GM15510 (cell line): ENCODE results near the gene EPS8L1.

Source experiments
- POLR2A ChIP-seq: IDR thresholded peaks from 3 replicates; pipeline ENCODE4 v1.6.1; 2011; ENCODE audit warnings: borderline replicate concordance; ENCODE audit not compliant: insufficient read length; ENCODE audit errors: extremely low read depth

Gene EPS8L1

GRCh38 chr19:55070466-55071128 is 5.1 kb upstream of the EPS8L1 start:
- TF ChIP-seq POLR2A = no peak

DNA sequence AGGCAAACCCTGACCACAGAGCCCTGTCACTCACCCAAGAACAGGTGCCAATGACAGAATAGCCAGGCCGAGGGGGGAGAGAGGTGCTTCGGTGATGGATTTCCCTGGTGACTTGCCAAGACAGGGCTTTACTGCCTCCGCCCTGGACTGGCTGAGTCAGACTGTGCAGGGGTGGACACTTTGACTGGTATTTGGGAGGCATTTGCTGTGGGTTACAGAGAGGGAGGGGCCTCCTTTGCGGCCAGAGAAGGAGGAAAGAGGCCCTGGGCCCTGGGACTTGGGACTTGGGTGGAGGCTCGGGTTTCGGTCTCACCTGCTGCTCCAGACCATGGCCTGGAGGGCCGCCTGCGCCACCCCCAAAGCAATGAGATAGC is 4.6 kb upstream of the EPS8L1 start:
- no peak for TF ChIP-seq POLR2A

GRCh38 chr19:55071913-55072312 is 3.8 kb upstream of the EPS8L1 start:
- TF ChIP-seq POLR2A = no peak

GRCh38 chr19:55076321-55076720 is 652 bp downstream of the EPS8L1 start:
- no peak for TF ChIP-seq POLR2A

DNA sequence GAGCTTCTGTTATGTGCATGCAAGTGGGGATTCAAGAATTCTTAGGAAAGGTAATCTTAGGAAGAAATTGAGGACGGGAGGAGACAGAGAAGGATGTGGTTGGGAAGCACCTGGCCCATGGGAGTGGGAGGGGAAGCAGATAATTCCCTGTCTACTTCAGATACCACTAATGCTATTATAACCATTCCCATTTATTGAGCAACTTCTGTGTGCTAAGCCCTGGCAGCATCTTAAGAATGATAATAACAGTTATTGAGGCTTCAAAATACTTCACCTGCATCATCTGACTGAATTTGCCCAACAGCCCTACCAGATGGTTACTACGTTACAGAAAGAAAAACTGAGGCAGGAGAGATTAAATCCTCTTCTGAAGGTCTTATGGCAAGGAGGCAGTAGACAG is 1.4 kb downstream of the EPS8L1 start:
- no peak for TF ChIP-seq POLR2A

DNA sequence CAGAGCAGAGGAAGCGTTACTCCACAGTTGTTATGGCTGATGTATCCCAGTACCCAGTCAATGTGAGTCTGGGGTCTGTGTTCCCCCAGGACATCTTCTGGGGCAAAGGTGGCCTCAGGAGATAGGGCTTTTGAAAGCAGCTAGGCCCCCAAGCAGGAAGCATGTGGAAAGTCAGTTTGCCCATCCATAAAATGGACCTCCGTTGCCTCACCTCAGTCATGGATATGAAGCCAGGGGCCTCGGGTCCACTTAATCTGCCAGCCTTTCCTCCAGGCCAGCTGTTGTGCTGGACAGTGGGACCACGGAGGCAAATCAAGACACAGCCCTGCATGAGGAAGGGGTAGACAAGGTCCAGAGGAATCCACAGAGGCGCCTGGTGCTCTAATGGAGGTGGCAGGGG is 3.3 kb downstream of the EPS8L1 start:
- TF ChIP-seq POLR2A = no peak

- TF ChIP-seq POLR2A = no peak
These were observed 3.9 kb downstream of the EPS8L1 start for GRCh38 chr19:55079400-55080038.

- TF ChIP-seq POLR2A = no peak
These were observed 4.7 kb downstream of the EPS8L1 start for GRCh38 chr19:55080121-55080967.

GRCh38 chr19:55080968-55081769 is 5.5 kb downstream of the EPS8L1 start:
- TF ChIP-seq POLR2A = peak; percentile 44

- TF ChIP-seq POLR2A = no peak
These were observed 6.0 kb downstream of the EPS8L1 start for GRCh38 chr19:55081770-55082019.

- no peak for TF ChIP-seq POLR2A
These were observed 6.6 kb downstream of the EPS8L1 start for GRCh38 chr19:55082020-55082851.

GRCh38 chr19:55083004-55083850 is 7.6 kb downstream of the EPS8L1 start:
- no peak for TF ChIP-seq POLR2A

GRCh38 chr19:55084416-55084815 is 8.7 kb downstream of the EPS8L1 start:
- no peak for TF ChIP-seq POLR2A
